ENCODE data around the gene ARAP2. TPM values are rescaled to one million over a fixed set of nuclear protein-coding genes. Genes with fewer than 3 reads are reported as not detected.
A peak's percentile ranks its signal among the peaks of the same experiment; 100 is the strongest.

The ARAP2 gene
- total RNA-seq, 1 experiment from 2014 or later: under 0.01 TPM

DNA sequence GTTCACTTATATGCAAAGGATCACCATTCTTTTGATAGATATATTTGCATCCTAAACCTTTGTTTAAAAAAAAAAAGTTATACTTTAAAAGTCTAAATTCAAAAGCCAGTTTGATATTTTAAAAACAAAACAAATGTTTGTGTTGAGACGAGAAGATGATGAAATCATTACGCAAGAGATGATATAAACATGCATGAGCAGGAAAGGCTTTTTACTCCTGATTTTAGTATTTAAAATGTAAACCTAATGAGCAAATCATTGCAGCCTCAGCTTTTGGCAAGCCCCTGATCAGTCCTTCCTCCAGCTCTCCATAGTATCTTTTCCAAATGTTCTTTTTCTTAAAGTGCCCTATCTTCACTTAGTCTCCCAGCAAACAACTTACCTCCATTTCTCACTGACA is 115.6 kb downstream of the ARAP2 start:
- no peak for DNase-seq (ENCODE audit: low read depth)

DNA sequence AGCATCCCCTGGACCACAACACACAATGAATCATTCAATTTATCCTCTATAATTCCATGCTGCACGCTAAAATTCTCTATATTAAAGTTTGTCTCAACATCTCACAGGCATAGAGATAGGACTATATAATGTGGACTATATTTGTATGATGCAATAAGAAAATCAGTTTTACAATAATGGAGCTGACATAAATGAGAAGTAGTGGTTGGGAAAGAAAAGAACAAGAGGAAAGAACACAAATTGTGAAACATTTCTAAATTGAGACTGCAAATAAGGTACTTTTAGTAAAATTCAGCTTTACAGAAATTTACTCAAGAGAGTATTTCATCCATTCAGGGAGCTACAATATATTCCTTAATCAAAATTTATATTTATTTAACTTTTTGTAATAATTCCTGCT is 120.4 kb downstream of the ARAP2 start:
- DNase-seq (ENCODE audit: low read depth): no peak

DNA sequence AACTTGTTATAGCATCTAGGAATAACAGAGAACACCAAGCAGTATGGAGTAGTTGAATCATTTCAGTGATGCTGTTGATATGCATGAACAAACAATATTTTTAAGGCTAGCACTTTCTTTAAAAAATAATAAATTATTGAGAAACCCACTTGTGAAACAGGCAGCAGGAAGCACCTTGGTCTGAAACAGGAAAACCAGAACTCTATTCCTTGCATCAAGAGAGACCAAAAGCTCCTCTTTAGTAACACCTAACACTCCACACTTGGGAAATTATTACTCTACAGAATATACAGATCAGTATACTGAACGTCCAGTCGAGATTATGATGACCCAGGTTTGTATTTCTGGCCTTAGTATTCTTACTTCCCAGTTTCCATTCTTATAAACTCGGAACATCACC is 129.0 kb downstream of the ARAP2 start:
- DNase-seq (ENCODE audit: low read depth): no peak

DNA sequence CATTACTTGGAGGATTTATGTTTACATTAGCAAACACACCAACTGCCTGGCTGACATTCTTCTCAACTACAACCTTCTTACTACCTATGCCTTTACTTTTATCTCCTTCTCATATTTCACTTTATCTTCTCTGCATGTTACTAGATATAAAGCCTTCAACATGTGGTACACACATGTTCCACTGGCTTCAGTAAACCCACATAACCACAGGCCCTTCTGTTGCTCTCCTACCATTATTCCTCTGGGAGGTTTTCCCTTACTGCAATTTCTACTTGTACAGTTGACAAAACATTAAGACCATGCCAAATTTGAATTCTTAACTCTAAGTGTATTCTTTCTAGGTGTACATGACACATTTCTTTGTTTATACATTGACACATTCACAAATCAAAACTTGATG is 133.1 kb downstream of the ARAP2 start:
- peak; percentile 0 for DNase-seq (ENCODE audit: low read depth)

DNA sequence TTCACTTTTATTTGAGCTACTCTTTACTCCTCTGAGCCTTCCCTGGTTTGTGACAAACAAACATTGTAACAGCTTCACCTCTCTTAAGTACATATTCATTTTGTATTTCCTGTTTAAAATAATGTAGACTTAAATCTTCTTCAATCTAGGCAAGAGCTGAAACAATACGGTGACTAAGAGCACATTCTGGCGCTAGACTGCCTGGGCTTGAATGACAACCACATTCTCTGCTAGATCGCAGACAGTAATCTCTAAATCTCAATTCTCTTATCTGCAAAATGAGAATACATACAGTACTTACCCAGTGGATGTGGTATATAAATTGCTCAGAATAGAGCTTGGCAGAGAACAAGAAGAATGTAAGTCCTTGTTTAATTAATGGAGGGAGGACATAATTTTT is 144.8 kb downstream of the ARAP2 start:
- DNase-seq (ENCODE audit: low read depth): no peak

DNA sequence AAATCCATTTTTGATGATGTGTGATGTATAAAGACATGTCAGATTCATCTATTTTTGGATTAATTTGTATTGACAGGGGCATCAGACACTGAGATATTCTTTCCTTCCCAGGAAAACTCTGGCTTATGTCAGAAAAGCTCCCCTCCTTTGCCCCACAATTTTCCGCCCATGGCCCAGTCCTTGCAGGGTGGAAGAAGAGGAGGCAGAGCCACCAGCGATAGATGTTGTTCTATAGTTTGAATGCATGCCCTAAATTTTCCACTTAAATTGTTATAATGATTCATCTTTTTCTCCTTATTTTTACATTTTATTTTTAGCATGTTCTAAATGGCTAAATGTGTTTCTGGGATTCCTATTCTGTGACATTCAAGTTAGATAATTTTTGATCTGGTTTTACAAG is 149.3 kb downstream of the ARAP2 start:
- no peak for DNase-seq (ENCODE audit: low read depth)

DNA sequence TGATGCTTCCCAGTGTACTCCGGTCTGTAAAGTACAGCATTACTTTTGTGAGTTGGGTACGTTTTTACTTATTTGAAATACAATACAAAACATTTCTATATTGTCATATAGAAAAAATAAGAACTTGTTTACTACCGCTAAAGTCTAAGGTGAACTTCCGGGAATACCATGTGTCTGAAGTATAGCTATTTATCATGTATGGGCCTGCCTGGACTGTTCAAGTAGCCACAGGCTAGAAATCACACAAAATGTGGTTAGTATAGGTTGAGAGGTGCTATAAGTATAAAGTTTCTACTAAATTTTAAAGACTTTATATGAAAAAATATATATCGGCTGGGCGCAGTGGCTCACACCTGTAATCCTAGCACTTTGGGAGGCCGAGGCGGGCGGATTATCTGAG is 152.3 kb downstream of the ARAP2 start:
- no peak for DNase-seq (ENCODE audit: low read depth)

DNA sequence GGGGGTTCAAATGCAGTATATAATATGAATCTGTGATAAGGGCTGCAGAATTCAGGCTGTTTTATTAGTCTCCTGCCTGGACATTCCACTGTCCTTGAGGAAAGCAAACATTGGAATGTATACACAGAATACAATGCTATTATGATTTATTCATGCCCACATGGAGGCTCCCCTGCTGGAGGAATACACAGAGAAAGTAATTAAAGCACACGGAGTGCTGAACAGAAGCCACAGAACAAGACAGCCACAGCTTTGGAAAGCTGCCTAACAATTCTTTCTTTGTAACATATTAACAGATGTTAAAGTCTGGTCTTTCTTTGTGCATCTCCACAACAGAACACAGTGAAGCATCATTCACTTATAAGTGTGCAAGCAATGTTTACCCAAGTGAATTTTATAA is 155.8 kb downstream of the ARAP2 start:
- DNase-seq (ENCODE audit: low read depth): no peak

DNA sequence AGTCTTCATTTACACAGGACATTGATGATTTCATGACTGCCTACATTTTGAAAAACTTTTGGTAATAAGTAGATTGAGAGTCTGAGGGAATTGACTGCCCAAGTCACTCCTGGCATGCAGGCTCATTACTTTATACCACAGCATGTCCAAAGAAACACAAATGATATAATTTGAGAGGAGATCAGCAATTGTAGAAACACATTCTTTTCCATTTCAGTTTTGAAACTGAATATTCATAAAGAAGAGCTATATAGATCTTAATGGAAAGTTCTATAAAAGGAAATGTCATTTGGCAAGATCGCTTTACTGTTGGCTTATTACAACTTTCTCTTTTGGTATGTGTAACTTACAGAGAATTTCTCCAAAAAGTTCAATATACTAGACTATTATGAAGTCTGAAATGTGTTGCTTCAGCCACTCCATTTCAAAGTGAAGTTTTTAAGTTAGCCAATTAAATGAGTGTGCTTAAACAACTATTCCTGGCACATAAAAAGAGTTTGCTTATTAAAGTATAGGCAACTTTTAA is 158.0 kb downstream of the ARAP2 start:
- DNase-seq (ENCODE audit: low read depth): no peak

DNA sequence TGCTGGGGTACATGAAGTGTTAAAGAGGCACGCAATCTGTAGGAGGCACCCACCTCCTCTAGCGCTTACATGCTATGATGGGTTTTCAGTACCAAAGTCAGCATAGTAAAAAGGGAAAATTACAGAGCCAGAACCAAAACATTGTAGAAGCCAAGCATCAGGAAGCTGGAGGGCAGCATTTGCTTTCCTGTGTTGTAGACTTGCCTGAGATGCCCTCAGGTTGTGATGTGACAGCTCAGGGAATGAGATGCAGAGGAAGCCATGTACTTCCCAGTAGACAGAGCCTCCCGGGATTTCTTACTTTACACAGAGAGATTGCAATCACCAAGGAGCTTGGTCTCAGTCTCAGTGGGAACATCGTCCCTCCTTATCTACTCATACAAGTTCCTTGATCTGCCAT is 161.5 kb downstream of the ARAP2 start:
- DNase-seq (ENCODE audit: low read depth): no peak

DNA sequence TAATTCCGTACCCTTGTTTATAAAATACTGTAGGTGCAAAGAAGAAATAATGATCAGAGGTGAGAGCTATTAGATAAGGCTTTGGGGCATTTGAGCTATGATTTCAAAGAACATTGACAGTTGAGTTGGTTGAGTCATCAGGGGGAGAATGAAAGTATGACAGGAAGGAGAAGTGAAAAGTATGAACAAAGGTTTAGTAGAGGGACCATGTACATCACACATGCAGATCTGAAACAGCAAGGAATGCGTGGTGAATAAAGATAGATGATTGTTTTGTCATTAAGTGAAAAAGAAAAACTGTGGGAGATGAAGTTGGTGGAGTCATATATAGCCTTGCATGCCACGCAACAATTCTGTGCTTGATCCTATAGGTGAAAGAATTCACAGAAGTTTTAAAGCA is 163.1 kb downstream of the ARAP2 start:
- DNase-seq (ENCODE audit: low read depth): no peak

DNA sequence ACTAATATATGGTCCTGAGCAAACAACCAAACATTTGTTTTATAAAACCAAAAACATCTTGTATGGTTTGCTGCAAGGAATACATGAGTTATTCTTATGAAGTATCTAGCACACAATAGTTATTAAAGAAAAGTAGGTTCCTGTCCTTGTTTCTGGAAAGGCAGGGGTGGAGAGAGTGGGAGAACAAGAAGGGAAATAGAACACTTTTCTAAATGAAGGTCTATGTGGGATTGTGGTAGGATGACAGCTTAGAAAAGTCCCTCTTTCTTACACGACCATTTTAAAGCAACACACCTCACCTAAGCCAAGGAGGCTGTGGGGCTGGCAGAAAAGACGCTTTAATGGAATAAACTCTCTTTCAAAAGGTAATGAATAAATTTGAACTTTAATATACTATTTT is 164.6 kb downstream of the ARAP2 start:
- no peak for DNase-seq (ENCODE audit: low read depth)

DNA sequence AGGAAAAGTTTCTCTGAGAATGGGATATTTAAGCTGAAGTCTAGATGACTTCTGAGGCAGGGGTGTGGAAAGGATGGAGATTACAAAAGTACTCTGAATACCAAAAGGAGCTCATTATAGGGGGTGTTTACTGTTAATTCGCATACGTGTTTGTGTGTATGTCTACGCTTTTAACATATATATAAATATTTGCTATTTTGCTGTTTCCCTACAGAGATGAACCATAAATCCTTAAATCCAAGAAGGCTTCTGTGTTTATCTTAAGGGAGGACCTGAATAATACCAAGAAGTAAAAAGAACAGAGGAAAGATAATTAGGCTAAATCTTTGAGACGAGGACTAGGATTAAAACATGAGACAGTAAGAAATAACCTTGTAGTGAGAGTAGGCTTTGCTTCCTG is 166.0 kb downstream of the ARAP2 start:
- DNase-seq (ENCODE audit: low read depth): no peak

DNA sequence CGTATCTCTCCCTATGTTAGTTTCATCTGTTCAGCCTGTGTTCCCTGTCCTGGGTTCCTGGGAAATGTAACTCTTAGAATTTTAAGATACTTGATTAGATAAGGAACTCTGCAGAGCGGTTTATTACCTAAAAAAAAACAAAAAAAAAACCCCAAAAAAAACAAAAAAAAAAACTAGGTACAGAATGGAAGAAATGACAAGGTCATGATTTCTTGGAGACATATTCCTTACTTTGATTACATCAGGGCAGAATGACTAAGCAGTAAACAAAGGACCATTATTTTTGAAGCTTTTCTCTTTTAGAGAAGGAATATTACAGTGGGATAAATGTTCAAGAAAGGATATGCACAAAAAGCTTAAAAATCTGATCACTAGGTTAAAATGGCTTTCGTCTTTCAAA is 171.8 kb downstream of the ARAP2 start:
- no peak for DNase-seq (ENCODE audit: low read depth)

DNA sequence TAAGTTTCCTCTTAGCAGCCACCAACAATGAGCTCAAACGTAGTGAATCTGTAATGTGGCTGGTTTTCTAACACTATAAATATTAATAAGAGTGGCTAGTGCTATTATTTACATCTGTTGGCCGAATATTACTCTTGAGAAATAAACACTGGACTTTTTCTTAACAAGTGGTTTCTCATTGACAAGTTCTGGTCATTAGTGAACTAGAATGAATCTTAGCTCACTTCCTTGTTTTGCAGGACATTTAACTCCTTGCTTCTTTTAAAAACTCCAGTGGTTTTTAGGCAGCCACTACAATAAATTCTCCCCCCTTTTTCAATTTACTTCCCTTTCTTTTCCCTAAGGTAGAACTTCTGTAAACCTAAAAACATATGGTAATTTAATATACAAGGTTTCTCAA is 177.2 kb downstream of the ARAP2 start:
- no peak for DNase-seq (ENCODE audit: low read depth)

DNA sequence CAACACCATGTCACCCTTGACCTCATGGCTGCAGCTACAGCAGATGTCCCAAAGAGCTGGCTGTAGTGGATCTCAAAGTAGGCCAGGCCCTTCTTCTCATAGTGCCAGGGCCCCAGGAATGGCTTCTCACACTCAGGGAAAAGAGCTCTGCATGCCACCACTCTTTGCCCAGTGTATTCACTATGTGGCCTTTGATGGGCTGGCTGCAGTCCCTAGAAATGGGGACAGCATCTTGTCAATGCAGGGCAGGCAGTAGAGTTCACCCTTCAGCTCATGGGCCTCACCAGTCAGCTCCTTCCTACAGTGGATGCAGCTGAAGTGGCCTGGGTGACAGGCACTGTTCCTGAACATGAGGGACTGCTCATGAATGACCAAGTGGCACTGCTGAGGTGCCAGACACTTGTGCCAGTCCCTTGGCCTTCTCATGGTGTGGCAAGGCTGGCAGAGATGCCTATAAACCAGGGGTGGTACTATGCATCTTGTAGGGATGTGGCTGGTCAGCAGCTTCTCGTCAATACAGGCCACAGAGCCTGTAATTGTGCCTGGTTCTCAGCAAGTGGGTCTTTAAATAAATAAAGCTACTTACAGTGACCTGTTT is 178.9 kb downstream of the ARAP2 start:
- DNase-seq (ENCODE audit: low read depth): no peak

DNA sequence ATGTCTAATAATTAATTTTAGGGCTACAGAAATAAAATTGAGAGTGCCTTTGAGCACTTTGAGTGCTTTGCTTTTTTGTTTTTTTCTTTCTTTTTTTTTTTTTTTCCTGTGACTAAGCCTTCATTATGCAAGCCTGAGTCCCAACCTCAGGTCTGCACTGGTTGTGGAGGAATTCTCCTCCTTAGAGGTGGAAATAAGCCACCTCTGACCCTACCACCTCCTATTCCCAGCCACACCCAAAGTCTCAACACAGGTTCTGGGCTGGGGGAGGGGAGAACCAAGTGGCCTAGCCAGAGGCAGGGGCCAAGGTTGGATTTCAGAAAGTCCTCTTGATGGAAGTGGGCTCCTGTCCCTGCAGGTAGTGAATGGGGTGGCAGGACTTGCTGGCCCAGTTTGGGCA is 180.2 kb downstream of the ARAP2 start:
- no peak for DNase-seq (ENCODE audit: low read depth)

DNA sequence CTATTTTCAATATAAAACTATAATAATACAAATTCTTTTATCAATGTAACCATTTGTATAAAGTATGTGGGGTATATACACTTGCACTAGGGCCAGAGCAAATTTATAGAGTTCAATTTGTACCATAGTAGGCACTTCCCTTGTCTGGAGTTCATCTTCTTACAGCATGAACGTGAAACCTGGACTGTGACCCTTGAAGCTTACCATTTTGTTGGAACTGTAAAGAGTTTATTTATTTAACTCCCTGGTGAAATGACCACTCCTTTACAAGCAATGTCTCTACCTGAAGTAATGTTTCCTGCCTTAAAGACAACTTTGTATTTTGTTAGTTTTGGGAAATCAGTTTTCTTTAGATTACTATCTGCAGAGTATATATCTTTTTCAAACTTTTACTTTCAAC is 188.2 kb downstream of the ARAP2 start:
- no peak for DNase-seq (ENCODE audit: low read depth)

DNA sequence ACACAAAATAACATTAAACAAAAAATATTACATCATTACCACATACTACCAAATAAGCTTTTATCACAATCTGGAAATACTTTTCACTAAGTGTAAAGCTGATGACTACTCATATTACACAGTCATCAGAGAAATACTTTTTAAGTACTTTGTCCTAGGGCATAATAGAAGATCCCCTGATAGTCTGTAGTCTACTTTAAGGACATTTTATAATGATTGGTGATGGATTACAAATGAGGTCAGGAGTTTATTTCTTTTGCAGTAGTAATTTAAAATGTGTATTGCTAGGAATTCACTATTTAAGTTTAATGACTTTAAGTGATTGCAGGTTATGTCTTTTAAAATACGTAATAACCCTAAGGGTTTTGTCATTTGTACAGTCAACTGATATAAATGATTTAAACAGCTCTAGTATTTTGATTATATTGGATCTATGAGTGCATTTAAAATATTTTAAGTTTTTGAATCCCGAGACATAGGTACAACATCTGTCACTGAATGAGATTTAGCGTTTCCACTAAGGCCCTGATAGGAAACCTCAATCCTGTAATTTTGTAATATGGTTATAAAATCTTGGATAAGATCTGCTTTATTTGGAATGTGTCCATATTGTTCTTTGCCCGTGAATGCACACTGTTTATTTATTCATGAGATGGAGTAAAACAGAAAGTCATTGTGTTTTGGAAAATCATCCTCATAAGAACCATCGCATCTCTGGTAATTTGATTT is 189.5 kb downstream of the ARAP2 start:
- no peak for DNase-seq (ENCODE audit: low read depth)

DNA sequence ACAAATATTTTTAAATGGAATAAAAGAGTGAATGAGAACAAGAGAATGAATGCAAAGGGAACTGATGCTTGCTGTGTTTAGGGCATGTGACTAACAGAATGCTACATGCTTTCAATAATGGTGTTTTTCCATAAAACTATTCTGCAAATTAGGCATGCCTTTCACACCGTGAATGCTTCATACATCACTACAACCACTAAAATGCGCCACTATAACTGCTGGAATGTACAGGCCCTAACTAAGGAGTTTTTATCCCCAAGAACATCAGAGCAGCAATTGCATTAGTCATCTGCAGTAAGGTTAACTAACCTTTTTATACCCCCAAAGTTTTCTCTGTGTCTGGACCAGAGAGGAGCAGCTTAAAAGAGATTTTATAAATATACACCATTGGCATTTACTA is 190.4 kb downstream of the ARAP2 start:
- no peak for DNase-seq (ENCODE audit: low read depth)

DNA sequence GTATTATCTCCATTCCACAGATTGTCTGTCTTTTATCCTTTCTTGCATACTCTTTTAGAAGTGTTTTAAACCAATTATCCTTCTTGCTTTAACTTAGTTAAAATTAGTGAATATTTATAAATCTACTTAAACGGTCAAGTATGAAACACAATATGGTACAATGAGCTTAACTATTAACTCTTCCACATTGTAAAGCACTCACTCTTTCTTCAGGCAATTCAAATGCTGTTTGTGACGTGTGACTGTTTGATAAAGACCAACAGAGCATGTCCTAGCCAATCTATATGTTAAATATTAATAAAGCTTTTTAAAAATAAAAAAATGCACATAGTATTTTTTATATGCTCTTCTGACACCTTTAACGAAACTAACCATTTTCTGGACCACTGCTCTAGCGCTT is 192.7 kb downstream of the ARAP2 start:
- DNase-seq (ENCODE audit: low read depth): no peak

DNA sequence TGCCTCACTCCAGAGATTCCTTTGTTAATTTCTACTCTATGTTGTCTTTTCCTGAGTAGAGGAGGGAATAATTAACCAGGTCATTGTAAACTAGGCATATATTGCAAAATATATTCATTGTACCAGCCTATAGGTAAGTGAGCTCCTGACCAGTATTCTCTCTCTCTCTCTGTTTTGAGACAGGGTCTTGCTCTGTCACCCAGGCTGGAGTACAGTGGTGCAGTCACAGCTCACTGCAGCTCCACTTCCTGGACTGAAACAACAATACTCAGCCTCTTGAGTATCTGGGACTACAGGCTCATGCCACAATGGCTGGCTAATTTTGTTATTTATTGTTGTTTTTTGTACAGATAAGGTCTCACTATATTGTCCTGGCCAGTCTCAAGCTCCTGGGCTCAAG is 198.3 kb downstream of the ARAP2 start:
- DNase-seq (ENCODE audit: low read depth): no peak

DNA sequence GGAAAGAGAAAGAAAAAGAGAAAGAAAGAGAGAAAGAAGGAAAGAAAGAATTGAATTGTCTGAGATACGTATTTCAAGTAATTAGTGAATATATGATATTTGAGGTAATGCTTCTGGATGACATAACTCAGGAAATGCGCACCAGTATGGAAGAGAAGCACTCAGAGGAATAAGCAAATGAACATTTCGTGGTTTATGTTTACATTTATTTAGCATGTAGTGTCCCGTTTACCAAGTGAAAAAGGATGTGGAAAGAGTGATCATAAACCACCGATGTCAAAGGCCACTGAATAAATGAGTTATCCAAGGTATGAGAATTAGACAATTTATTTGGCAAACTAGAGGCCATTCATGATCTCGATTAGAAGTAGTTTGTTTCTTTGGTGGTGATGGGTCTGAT is 200.4 kb downstream of the ARAP2 start:
- no peak for DNase-seq (ENCODE audit: low read depth)

DNA sequence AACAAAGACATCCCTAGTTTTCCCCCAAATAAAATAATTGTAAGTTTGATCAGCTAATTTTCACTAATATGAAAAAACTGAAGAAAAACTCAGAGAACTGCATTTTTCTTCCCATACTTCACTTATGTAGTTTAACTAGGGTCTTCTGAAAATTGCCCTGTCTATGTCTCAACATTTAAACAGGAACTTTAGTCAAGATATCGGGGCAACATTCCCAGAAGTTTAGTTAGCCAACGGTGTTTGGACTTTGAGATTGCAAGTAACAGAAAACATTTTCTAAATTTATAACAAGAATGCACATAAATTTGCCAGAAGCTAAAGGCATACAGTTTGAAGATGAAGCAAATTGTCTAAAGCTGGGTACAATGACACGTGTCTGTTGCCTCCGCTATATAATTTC is 201.1 kb downstream of the ARAP2 start:
- no peak for DNase-seq (ENCODE audit: low read depth)
